PC-9 (cell line): ENCODE data around the gene HEPACAM.

Experiments
- CTCF ChIP-seq: fragments of 200-600 bp; sonication (generic); conservative IDR thresholded peaks from 2 replicates; pipeline ENCODE4 v1.6.1; 2017; ENCODE audit warnings: mixed run types, antibody characterized with exemption, mild to moderate bottlenecking, moderate library complexity
- EZH2 ChIP-seq: fragments of 200-600 bp; sonication (generic); IDR thresholded peaks from 2 replicates; pipeline ENCODE4 v1.8.0; 2017; ENCODE audit warnings: antibody characterized with exemption, low read depth

- TF ChIP-seq EZH2 (no peak), CTCF (no peak)
Observed at GRCh38 chr11:124984512-124984854, 48.6 kb upstream of the HEPACAM start.
